MCF 10A (cell line): ENCODE results near the gene C9orf152. TPM values are rescaled to one million over a fixed set of nuclear protein-coding genes. Genes with fewer than 3 reads are reported as not detected.

Experiments used
- BruUV-seq: library from RNA; stranded (reverse); fragments of 400-500 nt; replicated peaks from 2 replicates; lab custom pipeline; 2021; lab: Mats Ljungman, UMichigan
- CTCF ChIA-PET: fragments of 300-600 bp; sonication (Branson Sonifier 250); formaldehyde crosslinking; extraction: SDS; loops from one replicate; lab custom pipeline; 2021; ENCODE audit warnings: antibody characterized with exemption, inconsistent platforms; lab: Yijun Ruan, JAX
- POLR2A ChIA-PET: fragments of 300-600, 350-650 bp; sonication (Branson Sonifier 250); formaldehyde crosslinking; extraction: SDS; loops from one replicate; lab custom pipeline; 2020; ENCODE audit warnings: antibody characterized with exemption, inconsistent platforms; lab: Yijun Ruan, JAX
- DNase-seq: peaks from one replicate; pipeline ENCODE4 v3.0.0-alpha.2; 2018; ENCODE audit not compliant: unreplicated experiment
- H3K27ac Mint-ChIP-seq: one replicate; pipeline ENCODE4 v1.8.0; 2022; ENCODE audit warnings: mild to moderate bottlenecking, low read depth, mixed read lengths; ENCODE audit not compliant: unreplicated experiment
- H3K27me3 Mint-ChIP-seq: one replicate; pipeline ENCODE4 v1.8.0; 2022; ENCODE audit warnings: mixed read lengths; ENCODE audit not compliant: insufficient read depth, unreplicated experiment
- H3K36me3 Mint-ChIP-seq: one replicate; pipeline ENCODE4 v1.8.0; 2022; ENCODE audit warnings: mild to moderate bottlenecking, moderate library complexity, mixed read lengths; ENCODE audit not compliant: insufficient read depth, unreplicated experiment
- H3K4me1 Mint-ChIP-seq: one replicate; pipeline ENCODE4 v1.8.0; 2022; ENCODE audit warnings: mixed read lengths; ENCODE audit not compliant: insufficient read depth, unreplicated experiment
- H3K4me3 Mint-ChIP-seq: one replicate; pipeline ENCODE4 v1.8.0; 2022; ENCODE audit warnings: mild to moderate bottlenecking, moderate library complexity, mixed read lengths; ENCODE audit not compliant: unreplicated experiment
- H3K9me3 Mint-ChIP-seq: one replicate; pipeline ENCODE4 v1.8.0; 2022; ENCODE audit warnings: mixed read lengths; ENCODE audit not compliant: unreplicated experiment
- CTCF ChIP-seq: fragments of 200-600 bp; IDR thresholded peaks from one replicate; pipeline ENCODE4 v1.8.0; 2022; ENCODE audit warnings: antibody characterized with exemption, mild to moderate bottlenecking; ENCODE audit not compliant: unreplicated experiment
- intact Hi-C: fragments of 100-400 bp; cut with micrococcal nuclease; formaldehyde crosslinking; loops from 2 replicates; pipeline ENCODE4 v1.14.1; 2022
- total RNA-seq: library from RNA; stranded (reverse); gene quantifications from 2 replicates; pipeline ENCODE4 v1.2.3, GENCODE V29; 2022

Gene C9orf152
- total RNA-seq, 1 experiment from 2014 or later: not detected

- H3K9me3 Mint-ChIP-seq: no peaks in the 10 kb centered on the region
- CTCF ChIA-PET: interaction anchor here (0.6 to 10.6 kb wide), 4 partner anchors 36 to 1225 kb away, joined by 3 to 276 read pairs (median 4); no protein-coding TSS in a partner anchor
- no peak for TF ChIP-seq CTCF
- BruUV-seq: no TSS peak
- POLR2A ChIA-PET: no interaction called here
- H3K27me3 Mint-ChIP-seq: no peaks in the 10 kb centered on the region
- H3K36me3 Mint-ChIP-seq: peaks cover 16% of the 10 kb centered on the region
- intact Hi-C loops: no loop called here
- H3K4me1 Mint-ChIP-seq: peaks cover 10% of the 10 kb centered on the region
- peak; percentile 33 for DNase-seq
- no peak overlapping the region for H3K27ac Mint-ChIP-seq
- no peak overlapping the region for H3K4me3 Mint-ChIP-seq
Observed at GRCh38 chr9:110178281-110178680, 29.7 kb downstream of the C9orf152 start.

GRCh38 chr9:110175275-110175968, 32.5 kb downstream of the C9orf152 start:
- DNase-seq: no peak
- Mint-ChIP-seq H3K4me1 (peaks cover 2% of the 10 kb centered on the region), H3K9me3 (no peaks in the 10 kb centered on the region), H3K27me3 (no peaks in the 10 kb centered on the region), H3K36me3 (peaks cover 19% of the 10 kb centered on the region), H3K4me3 (no peak overlapping the region), H3K27ac (no peak overlapping the region)
- no TSS peak for BruUV-seq
- no peak for TF ChIP-seq CTCF
- intact Hi-C loops: no loop called here
- ChIA-PET CTCF (interaction anchor here (0.5 to 0.7 kb wide), 2 partner anchors 43 to 114 kb away, joined by 3 to 5 read pairs; no protein-coding TSS in a partner anchor), POLR2A (no interaction called here)

DNA sequence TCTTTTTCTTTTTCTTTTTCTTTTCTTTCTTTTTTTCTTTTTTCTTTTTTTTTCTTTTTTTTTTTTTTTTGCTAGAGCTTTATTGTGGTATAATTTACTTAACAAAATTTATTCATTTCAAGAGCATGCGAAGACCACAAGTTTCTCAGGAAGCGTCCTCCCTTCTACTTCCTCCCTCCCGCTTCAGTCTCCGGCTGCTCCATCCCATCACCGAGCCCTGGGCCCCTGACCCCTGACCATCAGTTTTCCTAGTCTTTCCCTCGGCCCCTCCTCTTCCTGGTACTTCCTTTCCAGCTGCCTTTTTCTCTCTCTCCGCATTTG, 34.7 kb downstream of the C9orf152 start:
- no peak overlapping the region for H3K4me3 Mint-ChIP-seq
- POLR2A ChIA-PET: no interaction called here
- intact Hi-C loops: no loop called here
- H3K4me1 Mint-ChIP-seq: peaks cover 8% of the 10 kb centered on the region
- CTCF ChIA-PET: interaction anchor here (0.6 to 1.6 kb wide), 3 partner anchors 11 to 652 kb away, joined by 3 to 4 read pairs (median 3); no protein-coding TSS in a partner anchor
- no peaks in the 10 kb centered on the region for H3K27me3 Mint-ChIP-seq
- no peak for TF ChIP-seq CTCF
- H3K9me3 Mint-ChIP-seq: no peaks in the 10 kb centered on the region
- H3K36me3 Mint-ChIP-seq: peaks cover 38% of the 10 kb centered on the region
- no TSS peak for BruUV-seq
- DNase-seq: no peak
- no peak overlapping the region for H3K27ac Mint-ChIP-seq

- DNase-seq: no peak
- no peaks in the 10 kb centered on the region for H3K9me3 Mint-ChIP-seq
- peaks cover 44% of the 10 kb centered on the region for H3K36me3 Mint-ChIP-seq
- no TSS peak for BruUV-seq
- H3K4me3 Mint-ChIP-seq: no peak overlapping the region
- H3K27me3 Mint-ChIP-seq: no peaks in the 10 kb centered on the region
- POLR2A ChIA-PET: interaction anchor here (0.6 to 1.0 kb wide), 4 partner anchors 21 to 403 kb away, joined by 3 to 5 read pairs (median 4); no protein-coding TSS in a partner anchor
- H3K27ac Mint-ChIP-seq: no peak overlapping the region
- CTCF ChIA-PET: interaction anchor here (0.6 to 3.4 kb wide), 6 partner anchors 9 to 267 kb away, joined by 3 to 14 read pairs (median 6); no protein-coding TSS in a partner anchor
- intact Hi-C loops: no loop called here
- TF ChIP-seq CTCF: no peak
- peaks cover 8% of the 10 kb centered on the region for H3K4me1 Mint-ChIP-seq
Observed at GRCh38 chr9:110170357-110171257, 37.4 kb downstream of the C9orf152 start.
